Measurements from ENCODE around the gene L3HYPDH. TPM values are rescaled to one million over a fixed set of nuclear protein-coding genes. Genes with fewer than 3 reads are reported as not detected.
A peak's percentile ranks its signal among the peaks of the same experiment; 100 is the strongest.

The L3HYPDH gene
- total RNA-seq, 4 donors from 2014 or later = 39.4 to 98.4 (median 71.7) TPM

GRCh38 chr14:59490756-59491155, 6.5 kb upstream of the L3HYPDH start:
- no peak overlapping the region for H3K27ac ChIP-seq
- TF ChIP-seq CTCF (IDR thresholded peaks at IDR 0.05) = no peak
- no peak for TF ChIP-seq POLR2A (IDR thresholded peaks at IDR 0.05)
- no peak overlapping the region for H3K4me3 ChIP-seq
- no peaks in the 10 kb centered on the region for H3K9me3 ChIP-seq
- no peaks in the 10 kb centered on the region for H3K27me3 ChIP-seq
- no peaks in the 10 kb centered on the region for H3K36me3 ChIP-seq
- H3K4me1 ChIP-seq = no peaks in the 10 kb centered on the region
- intact Hi-C loops (cut with DNase I; ENCODE audit: low total_unique reads) = no loop called here
- no peak for DNase-seq

DNA sequence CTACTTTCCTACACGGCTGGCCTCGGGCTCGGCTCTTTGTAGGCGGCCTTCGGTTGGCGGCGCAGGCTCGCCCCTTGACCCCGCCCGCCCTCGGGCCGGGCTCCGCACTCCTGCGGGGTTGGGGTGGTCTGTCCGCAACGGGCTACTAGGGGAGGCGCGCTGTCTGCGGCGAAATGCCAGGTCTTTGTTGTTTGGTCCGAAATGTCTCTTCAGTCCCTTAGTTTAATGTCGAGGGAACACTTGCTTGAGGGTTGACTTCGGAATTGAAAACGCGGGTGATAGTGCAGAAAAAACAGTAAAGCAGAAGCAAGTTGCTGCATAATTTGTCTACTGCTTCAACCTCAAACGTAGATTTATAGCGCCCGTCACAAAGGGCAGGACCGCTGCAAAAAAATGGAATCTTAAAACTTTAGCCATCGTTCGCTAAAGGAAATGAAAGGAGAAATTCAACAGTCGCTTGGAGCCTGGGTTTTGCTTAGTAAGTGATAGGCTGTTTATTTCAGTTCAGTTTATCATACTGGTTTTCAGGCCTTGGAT, 499 bp upstream of the L3HYPDH start:
- no peaks in the 10 kb centered on the region for H3K4me1 ChIP-seq
- intact Hi-C loops (cut with DNase I; ENCODE audit: low total_unique reads) = no loop called here

DNA sequence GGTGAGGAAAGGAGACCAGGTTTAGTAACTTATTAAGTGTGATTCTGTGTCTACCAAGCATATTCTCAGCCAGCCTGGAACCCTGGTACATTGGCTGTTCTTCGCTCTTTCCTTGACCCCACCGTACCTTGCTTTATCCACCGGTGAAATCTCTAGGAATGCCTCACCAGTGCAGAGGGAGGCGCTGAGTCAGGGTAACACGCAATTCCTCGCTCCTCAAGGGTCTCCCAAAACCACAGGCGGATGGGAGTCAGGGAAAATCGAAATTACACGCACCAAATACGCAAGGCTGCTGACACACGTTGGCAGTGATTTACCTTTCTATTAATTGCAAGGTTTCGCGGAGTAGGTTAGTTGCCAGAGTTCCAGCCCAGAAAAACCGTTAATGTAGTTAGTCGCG, 845 bp downstream of the L3HYPDH start:
- intact Hi-C loops (cut with DNase I; ENCODE audit: low total_unique reads) = no loop called here
- Histone ChIP-seq H3K27ac (peak overlapping the region; percentile 95 to 96), H3K9me3 (no peaks in the 10 kb centered on the region), H3K27me3 (no peaks in the 10 kb centered on the region), H3K4me3 (peak overlapping the region; percentile 90 to 98), H3K4me1 (no peaks in the 10 kb centered on the region), H3K36me3 (no peaks in the 10 kb centered on the region)
- TF ChIP-seq CTCF (IDR thresholded peaks at IDR 0.05) (no peak), POLR2A (IDR thresholded peaks at IDR 0.05) (no peak)
- no peak for DNase-seq

More for the DNA sequence above, 499 bp upstream of the L3HYPDH start:
- Histone ChIP-seq H3K27ac (peak overlapping the region; percentile 95 to 96), H3K4me3 (peak overlapping the region; percentile 90 to 98), H3K9me3 (no peaks in the 10 kb centered on the region), H3K27me3 (no peaks in the 10 kb centered on the region), H3K36me3 (no peaks in the 10 kb centered on the region)
- DNase-seq = no peak
- no peak for TF ChIP-seq CTCF (IDR thresholded peaks at IDR 0.05)
- TF ChIP-seq POLR2A (IDR thresholded peaks at IDR 0.05) = no peak

DNA sequence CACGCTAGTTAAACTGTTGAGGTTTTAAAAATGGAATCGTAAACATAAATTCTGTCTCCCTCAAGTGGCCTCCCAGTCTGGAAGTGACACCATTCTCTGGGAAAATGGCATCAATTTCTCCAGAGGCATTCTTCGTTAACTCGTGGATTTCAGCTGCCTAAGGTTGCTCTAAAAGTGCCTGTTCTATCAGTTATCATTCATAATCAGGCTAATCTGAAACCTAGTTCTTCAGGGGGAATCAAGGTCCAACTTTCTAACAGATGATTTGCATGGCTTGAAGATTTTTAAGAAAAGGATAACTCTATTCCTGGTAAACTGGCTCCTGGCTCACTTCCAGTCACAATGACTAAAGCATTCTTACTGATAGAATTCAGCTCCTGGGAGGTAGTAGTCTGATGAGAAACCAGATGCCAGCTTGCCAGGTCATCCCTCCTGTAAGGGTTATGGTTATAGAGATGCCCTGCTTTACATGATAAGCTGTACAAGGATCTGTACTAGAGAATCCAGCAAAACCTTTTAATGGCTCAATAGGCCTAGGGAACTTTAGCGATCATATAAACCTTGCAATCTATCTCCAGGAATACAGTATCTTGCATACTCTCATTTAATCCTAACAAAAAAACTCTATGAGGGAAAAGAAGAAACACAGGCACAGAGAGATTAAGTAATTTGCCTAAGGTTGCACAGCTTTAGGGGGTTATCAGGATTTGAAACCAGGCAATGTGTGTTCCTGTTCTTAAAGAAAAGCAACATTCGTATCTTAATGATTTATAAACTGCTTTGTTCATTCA, 1.5 kb downstream of the L3HYPDH start:
- Histone ChIP-seq H3K36me3 (no peaks in the 10 kb centered on the region), H3K4me3 (peak overlapping the region; percentile 90 to 98), H3K27ac (peak overlapping the region; percentile 95 to 96), H3K9me3 (no peaks in the 10 kb centered on the region), H3K27me3 (no peaks in the 10 kb centered on the region), H3K4me1 (no peaks in the 10 kb centered on the region)
- peak; percentile 18 to 57 for DNase-seq
- intact Hi-C loops (cut with DNase I; ENCODE audit: low total_unique reads) = no loop called here
- no peak for TF ChIP-seq POLR2A (IDR thresholded peaks at IDR 0.05)
- no peak for TF ChIP-seq CTCF (IDR thresholded peaks at IDR 0.05)

DNA sequence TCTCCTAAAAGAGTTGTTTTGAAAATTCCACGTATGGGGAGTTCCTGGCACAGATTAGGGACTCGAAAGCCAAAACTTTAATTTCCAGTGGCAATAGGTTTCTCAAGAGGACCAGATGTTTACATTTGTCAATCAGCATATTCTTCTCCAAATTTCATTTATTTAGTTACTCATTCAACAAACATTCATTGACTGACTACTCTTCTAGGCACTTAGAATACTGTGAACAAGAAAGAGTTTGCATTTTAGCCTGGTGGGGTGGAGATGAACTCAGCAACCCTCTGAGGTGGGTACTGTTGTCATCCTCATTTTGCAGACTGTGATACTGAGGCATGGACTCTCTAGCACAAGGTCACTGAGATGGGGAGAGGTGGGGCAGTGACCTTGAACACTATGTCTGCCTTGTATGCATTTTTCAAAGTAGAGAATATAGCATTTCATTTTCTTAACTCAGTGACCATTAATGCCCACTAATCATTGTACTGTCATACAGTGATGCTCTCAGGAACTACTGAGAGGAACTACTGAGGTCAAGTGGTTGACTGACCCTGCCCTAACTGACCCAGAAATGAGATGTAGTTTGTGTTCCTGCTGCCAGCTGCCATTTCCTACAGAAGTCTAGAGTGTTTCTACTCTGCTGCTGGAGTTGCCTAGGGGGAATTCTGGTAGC, 2.2 kb downstream of the L3HYPDH start:
- Histone ChIP-seq H3K36me3 (no peaks in the 10 kb centered on the region), H3K27me3 (no peaks in the 10 kb centered on the region), H3K4me3 (peak overlapping the region in 1 of 2 donors; percentile 98), H3K4me1 (no peaks in the 10 kb centered on the region), H3K9me3 (no peaks in the 10 kb centered on the region), H3K27ac (peak overlapping the region; percentile 95 to 96)
- intact Hi-C loops (cut with DNase I; ENCODE audit: low total_unique reads) = no loop called here
- DNase-seq = no peak
- TF ChIP-seq CTCF (IDR thresholded peaks at IDR 0.05) (no peak), POLR2A (IDR thresholded peaks at IDR 0.05) (no peak)
